Measurements from ENCODE around the gene RALGAPA1.
"Not testable (repeated sequence)": the region's sequence is repeated elsewhere in the genome, so short reads cannot be mapped to it uniquely, and the experiment has no call there.

RALGAPA1 gene

GRCh38 chr14:35683688-35684087 is 125.4 kb downstream of the RALGAPA1 start:
- H3K79me2 ChIP-seq (ENCODE audit: control insufficient read depth, insufficient read depth, low read length, poor library complexity) = not testable (repeated sequence)
- WGBS (ENCODE audit: extremely low coverage, insufficient coverage, insufficient read length) = no CpG with 5 or more reads among the region's 4 CpGs

GRCh38 chr14:35682802-35683201 is 126.3 kb downstream of the RALGAPA1 start:
- no peaks in the 10 kb centered on the region for H3K36me3 ChIP-seq (ENCODE audit: control insufficient read depth in 1 of 2, insufficient read depth in 2 of 2, low read length in 2 of 2)
- H2BK12ac ChIP-seq (ENCODE audit: low read length) = no peak overlapping the region
- no peak overlapping the region for H2AK5ac ChIP-seq (ENCODE audit: low read length)
- no peak overlapping the region for H3K18ac ChIP-seq (ENCODE audit: low read length)
- H3K4me3 ChIP-seq (ENCODE audit: low read depth, low read length) = no peak overlapping the region
- H2BK120ac ChIP-seq (ENCODE audit: insufficient read depth, low read length, poor library complexity) = no peak overlapping the region
- no peaks in the 10 kb centered on the region for H3K79me1 ChIP-seq (ENCODE audit: low read length)
- H4K91ac ChIP-seq (ENCODE audit: low read depth, low read length) = no peak overlapping the region
- DNase-seq = no peak
- no peak overlapping the region for H3K14ac ChIP-seq (ENCODE audit: low read length)
- H2BK5ac ChIP-seq (ENCODE audit: low read depth, low read length, poor library complexity) = no peak overlapping the region
- no peak overlapping the region for H3K4me2 ChIP-seq (ENCODE audit: low read length)
- H3K9me3 ChIP-seq (ENCODE audit: insufficient read depth, low read depth, low read length) = no peaks in the 10 kb centered on the region
- no peaks in the 10 kb centered on the region for H3K4me1 ChIP-seq (ENCODE audit: control insufficient read depth in 1 of 2, insufficient read depth in 2 of 2, low read length in 2 of 2)
- no CpG with 5 or more reads among the region's 2 CpGs for WGBS (ENCODE audit: extremely low coverage, insufficient coverage, insufficient read length)
- H3K27me3 ChIP-seq (ENCODE audit: insufficient read depth, low read length) = no peaks in the 10 kb centered on the region
- H3K4ac ChIP-seq (ENCODE audit: low read depth, low read length) = no peak overlapping the region
- H3K9ac ChIP-seq (ENCODE audit: low read length) = no peak overlapping the region
- no peak overlapping the region for H2AFZ ChIP-seq (ENCODE audit: insufficient read depth, low read length, poor library complexity)
- no peak overlapping the region for H4K8ac ChIP-seq (ENCODE audit: low read depth, low read length)
- H4K12ac ChIP-seq (ENCODE audit: low read depth, low read length) = no peak overlapping the region
- no peaks in the 10 kb centered on the region for H3K79me2 ChIP-seq (ENCODE audit: control insufficient read depth, insufficient read depth, low read length, poor library complexity)
- H3K27ac ChIP-seq (ENCODE audit: low read depth, low read length) = no peak overlapping the region
- H3K23ac ChIP-seq (ENCODE audit: low read length) = no peak overlapping the region

More at GRCh38 chr14:35683688-35684087, 125.4 kb downstream of the RALGAPA1 start:
- H4K12ac ChIP-seq (ENCODE audit: low read depth, low read length); H3K4ac ChIP-seq (ENCODE audit: low read depth, low read length); H3K9ac ChIP-seq (ENCODE audit: low read length); H3K4me1 ChIP-seq (ENCODE audit: control insufficient read depth in 1 of 2, insufficient read depth in 2 of 2, low read length in 2 of 2); H2BK120ac ChIP-seq (ENCODE audit: insufficient read depth, low read length, poor library complexity); H3K27ac ChIP-seq (ENCODE audit: low read depth, low read length); H3K18ac ChIP-seq (ENCODE audit: low read length); H3K36me3 ChIP-seq (ENCODE audit: control insufficient read depth in 1 of 2, insufficient read depth in 2 of 2, low read length in 2 of 2); H2BK12ac ChIP-seq (ENCODE audit: low read length); H4K91ac ChIP-seq (ENCODE audit: low read depth, low read length); H2AFZ ChIP-seq (ENCODE audit: insufficient read depth, low read length, poor library complexity); H4K8ac ChIP-seq (ENCODE audit: low read depth, low read length); H3K4me3 ChIP-seq (ENCODE audit: low read depth, low read length); H2AK5ac ChIP-seq (ENCODE audit: low read length); H3K14ac ChIP-seq (ENCODE audit: low read length); DNase-seq; H2BK5ac ChIP-seq (ENCODE audit: low read depth, low read length, poor library complexity); H3K9me3 ChIP-seq (ENCODE audit: insufficient read depth, low read depth, low read length); H3K79me1 ChIP-seq (ENCODE audit: low read length); H3K27me3 ChIP-seq (ENCODE audit: insufficient read depth, low read length); H3K23ac ChIP-seq (ENCODE audit: low read length); H3K4me2 ChIP-seq (ENCODE audit: low read length): not testable (repeated sequence)

- WGBS (ENCODE audit: extremely low coverage, insufficient coverage, insufficient read length) = no CpG with 5 or more reads among the region's 1 CpG
- Histone ChIP-seq H2AFZ (ENCODE audit: insufficient read depth, low read length, poor library complexity) (no peak overlapping the region), H3K9me3 (ENCODE audit: insufficient read depth, low read depth, low read length) (no peaks in the 10 kb centered on the region), H3K27me3 (ENCODE audit: insufficient read depth, low read length) (no peaks in the 10 kb centered on the region), H2BK12ac (ENCODE audit: low read length) (no peak overlapping the region), H2BK120ac (ENCODE audit: insufficient read depth, low read length, poor library complexity) (no peak overlapping the region), H4K8ac (ENCODE audit: low read depth, low read length) (no peak overlapping the region), H2AK5ac (ENCODE audit: low read length) (no peak overlapping the region), H3K27ac (ENCODE audit: low read depth, low read length) (no peak overlapping the region), H3K18ac (ENCODE audit: low read length) (no peak overlapping the region), H4K91ac (ENCODE audit: low read depth, low read length) (no peak overlapping the region), H2BK5ac (ENCODE audit: low read depth, low read length, poor library complexity) (no peak overlapping the region), H3K14ac (ENCODE audit: low read length) (no peak overlapping the region), H3K4me2 (ENCODE audit: low read length) (no peak overlapping the region), H3K4me3 (ENCODE audit: low read depth, low read length) (no peak overlapping the region), H3K23ac (ENCODE audit: low read length) (no peak overlapping the region), H3K79me2 (ENCODE audit: control insufficient read depth, insufficient read depth, low read length, poor library complexity) (no peaks in the 10 kb centered on the region), H3K4me1 (ENCODE audit: control insufficient read depth in 1 of 2, insufficient read depth in 2 of 2, low read length in 2 of 2) (no peaks in the 10 kb centered on the region), H3K9ac (ENCODE audit: low read length) (no peak overlapping the region), H3K4ac (ENCODE audit: low read depth, low read length) (no peak overlapping the region), H3K79me1 (ENCODE audit: low read length) (no peaks in the 10 kb centered on the region), H3K36me3 (ENCODE audit: control insufficient read depth in 1 of 2, insufficient read depth in 2 of 2, low read length in 2 of 2) (peaks cover 0 to 2% of the 10 kb centered on the region in 2 experiments), H4K12ac (ENCODE audit: low read depth, low read length) (no peak overlapping the region)
- no peak for DNase-seq
These were observed 130.6 kb downstream of the RALGAPA1 start for GRCh38 chr14:35678403-35679028.

GRCh38 chr14:35669782-35670181 is 139.3 kb downstream of the RALGAPA1 start:
- no peaks in the 10 kb centered on the region for H3K79me2 ChIP-seq (ENCODE audit: control insufficient read depth, insufficient read depth, low read length, poor library complexity)
- no peak overlapping the region for H3K4me3 ChIP-seq (ENCODE audit: low read depth, low read length)
- H3K4me2 ChIP-seq (ENCODE audit: low read length) = no peak overlapping the region
- H3K27ac ChIP-seq (ENCODE audit: low read depth, low read length) = no peak overlapping the region
- no peak overlapping the region for H3K9ac ChIP-seq (ENCODE audit: low read length)
- no peak overlapping the region for H4K91ac ChIP-seq (ENCODE audit: low read depth, low read length)
- H3K9me3 ChIP-seq (ENCODE audit: insufficient read depth, low read depth, low read length) = no peaks in the 10 kb centered on the region
- DNase-seq = peak; percentile 38 to 88
- H2BK12ac ChIP-seq (ENCODE audit: low read length) = no peak overlapping the region
- H3K4ac ChIP-seq (ENCODE audit: low read depth, low read length) = no peak overlapping the region
- no peaks in the 10 kb centered on the region for H3K27me3 ChIP-seq (ENCODE audit: insufficient read depth, low read length)
- H3K36me3 ChIP-seq (ENCODE audit: control insufficient read depth in 1 of 2, insufficient read depth in 2 of 2, low read length in 2 of 2) = no peaks in the 10 kb centered on the region
- H3K14ac ChIP-seq (ENCODE audit: low read length) = no peak overlapping the region
- no peaks in the 10 kb centered on the region for H3K79me1 ChIP-seq (ENCODE audit: low read length)
- H4K8ac ChIP-seq (ENCODE audit: low read depth, low read length) = no peak overlapping the region
- no CpG with 5 or more reads among the region's 3 CpGs for WGBS (ENCODE audit: extremely low coverage, insufficient coverage, insufficient read length)
- H2AFZ ChIP-seq (ENCODE audit: insufficient read depth, low read length, poor library complexity) = no peak overlapping the region
- peaks cover 0 to 2% of the 10 kb centered on the region in 2 experiments for H3K4me1 ChIP-seq (ENCODE audit: control insufficient read depth in 1 of 2, insufficient read depth in 2 of 2, low read length in 2 of 2)
- no peak overlapping the region for H3K23ac ChIP-seq (ENCODE audit: low read length)
- no peak overlapping the region for H4K12ac ChIP-seq (ENCODE audit: low read depth, low read length)
- no peak overlapping the region for H2BK5ac ChIP-seq (ENCODE audit: low read depth, low read length, poor library complexity)
- no peak overlapping the region for H2AK5ac ChIP-seq (ENCODE audit: low read length)
- H2BK120ac ChIP-seq (ENCODE audit: insufficient read depth, low read length, poor library complexity) = no peak overlapping the region
- H3K18ac ChIP-seq (ENCODE audit: low read length) = no peak overlapping the region

Data from trophoblast cell (in vitro differentiated cells and primary cell).